Urinary bladder (tissue), 4 donors: ENCODE data around the gene DSTN. TPM values are rescaled to one million over a fixed set of nuclear protein-coding genes. Genes with fewer than 3 reads are reported as not detected.
"Not testable (repeated sequence)": the region's sequence is repeated elsewhere in the genome, so short reads cannot be mapped to it uniquely, and the experiment has no call there.

ENCODE experiments used
- DNase-seq: peaks from one replicate; pipeline ENCODE4 v3.0.0-alpha.2; 2015; ENCODE audit errors: extremely low spot score
- H3K27ac ChIP-seq: one replicate; pipeline ENCODE4 v1.5.1; 2013; ENCODE audit warnings: low read depth, mild to moderate bottlenecking, moderate library complexity
- H3K36me3 ChIP-seq: one replicate; pipeline ENCODE4 v1.6.1; 2013; ENCODE audit warnings: mild to moderate bottlenecking, moderate library complexity; ENCODE audit not compliant: insufficient read depth
- H3K4me1 ChIP-seq: one replicate; pipeline ENCODE4 v1.6.1; 2013; ENCODE audit warnings: mild to moderate bottlenecking, moderate library complexity; ENCODE audit not compliant: insufficient read depth
- H3K4me3 ChIP-seq: one replicate; pipeline ENCODE4 v1.5.1; 2013; ENCODE audit warnings: low read depth, low read length
- WGBS: extraction: QIAGEN DNeasy Blood & Tissue Kit; methylation state at CpG from one replicate; pipeline ENCODE4 v1.1.7; 2013; 5-methylcytosine and 5-hydroxymethylcytosine counted together
- polyA plus RNA-seq: library from polyadenylated mRNA; stranded (reverse); fragments of 200-250 nt; gene quantifications from one replicate; pipeline ENCODE4 v1.2.3, GENCODE V29; 2013
- total RNA-seq: library from RNA; depleted of rRNA; stranded (reverse); fragments of >200 nt; gene quantifications from one replicate; pipeline ENCODE4 v1.2.3, GENCODE V29; 2014
- donor health status: healthy with polysubstance abuse.
- donor health status: healthy.

DSTN gene
- total and polyA plus RNA-seq, 2 donors: 589 to 2,115 TPM

GRCh38 chr20:17658648-17658993, 88.7 kb downstream of the DSTN start:
- no peaks in the 10 kb centered on the region for H3K4me1 ChIP-seq
- DNase-seq: no peak
- 97% methylated on average over 2 of the region's 2 CpGs for WGBS

GRCh38 chr20:17659344-17659743, 89.5 kb downstream of the DSTN start:
- H3K4me1 ChIP-seq, H3K4me3 ChIP-seq, H3K27ac ChIP-seq, H3K36me3 ChIP-seq, DNase-seq: not testable (repeated sequence)
- 98% methylated on average over 7 of the region's 7 CpGs for WGBS

More at GRCh38 chr20:17658648-17658993, 88.7 kb downstream of the DSTN start:
- H3K27ac ChIP-seq: no peak overlapping the region
- no peak overlapping the region for H3K4me3 ChIP-seq
- no peaks in the 10 kb centered on the region for H3K36me3 ChIP-seq

Other genes starting within 250 kb of the DSTN start
- gene BFSP1, start 38.7 kb upstream of the DSTN start, total RNA-seq: 3.3 TPM
- gene BFSP1, start 38.7 kb upstream of the DSTN start, polyA plus RNA-seq: 2.0 TPM
- 147 TPM for gene RRBP1, start 112.2 kb downstream of the DSTN start, total RNA-seq
- 80.1 TPM for gene RRBP1, start 112.2 kb downstream of the DSTN start, polyA plus RNA-seq
- not detected for gene BANF2, start 129.9 kb downstream of the DSTN start, total RNA-seq
- not detected for gene BANF2, start 129.9 kb downstream of the DSTN start, polyA plus RNA-seq